ENCODE data around the gene KEL.

- TF ChIP-seq CTCF (IDR thresholded peaks at IDR 0.05) (no peak), POLR2A (IDR thresholded peaks at IDR 0.05) (no peak), POLR2AphosphoS5 (IDR thresholded peaks at IDR 0.05) (no peak), EP300 (IDR thresholded peaks at IDR 0.05; ENCODE audit: low read depth) (no peak)
Observed at GRCh38 chr7:143000648-143001047, 38.5 kb upstream of the KEL start.

All from transverse colon (tissue), 4 donors.